ENCODE measurements around the gene HRAS.
"Not testable (repeated sequence)": the region's sequence is repeated elsewhere in the genome, so short reads cannot be mapped to it uniquely, and the experiment has no call there.

HRAS gene

GRCh38 chr11:534396-535209, 773 bp downstream of the HRAS start:
- DNase-seq (ENCODE audit: low read depth in 3 of 3): peak in 1 of 3 experiments; percentile 26

- DNase-seq (ENCODE audit: low read depth in 3 of 3): no peak
These were observed 1.6 kb downstream of the HRAS start for GRCh38 chr11:533586-534395.

- DNase-seq (ENCODE audit: low read depth in 3 of 3): no peak
These were observed 2.3 kb downstream of the HRAS start for GRCh38 chr11:532986-533585.

- no peak for DNase-seq (ENCODE audit: low read depth in 3 of 3)
These were observed 2.8 kb downstream of the HRAS start for GRCh38 chr11:532527-532985.

GRCh38 chr11:531919-532526, 3.4 kb downstream of the HRAS start:
- DNase-seq (ENCODE audit: low read depth in 3 of 3): no peak

GRCh38 chr11:530960-531831, 4.2 kb downstream of the HRAS start:
- no peak for DNase-seq (ENCODE audit: low read depth in 3 of 3)

GRCh38 chr11:529728-530411, 5.5 kb downstream of the HRAS start:
- no peak for DNase-seq (ENCODE audit: low read depth in 3 of 3)

GRCh38 chr11:528815-529727, 6.3 kb downstream of the HRAS start:
- DNase-seq (ENCODE audit: low read depth in 3 of 3): no peak

- no peak for DNase-seq (ENCODE audit: low read depth in 3 of 3)
These were observed 7.1 kb downstream of the HRAS start for GRCh38 chr11:528166-528814.

GRCh38 chr11:526192-526591, 9.2 kb downstream of the HRAS start:
- DNase-seq (ENCODE audit: low read depth in 3 of 3): no peak

GRCh38 chr11:521177-521688, 14.1 kb downstream of the HRAS start:
- no peak for DNase-seq (ENCODE audit: low read depth in 3 of 3)

- DNase-seq (ENCODE audit: low read depth in 3 of 3): no peak
These were observed 14.8 kb downstream of the HRAS start for GRCh38 chr11:520428-521176.

- DNase-seq (ENCODE audit: low read depth in 3 of 3): peak; percentile 80 to 87 (median 80)
These were observed 16.7 kb downstream of the HRAS start for GRCh38 chr11:518463-519202.

- DNase-seq (ENCODE audit: low read depth in 3 of 3): not testable (repeated sequence)
These were observed 18.3 kb downstream of the HRAS start for GRCh38 chr11:516918-517685.

GRCh38 chr11:516400-516799, 19.0 kb downstream of the HRAS start:
- no peak for DNase-seq (ENCODE audit: low read depth in 3 of 3)

- no peak for DNase-seq (ENCODE audit: low read depth in 3 of 3)
These were observed 20.2 kb downstream of the HRAS start for GRCh38 chr11:515131-515530.

Data from stimulated activated CD4-positive, alpha-beta T cell treated with anti-CD3 and anti-CD28 coated beads, TNF-alpha, amount 100 ng/mL, for 4 hours (primary cell).